Measurements from ENCODE around the gene RNF224.

The RNF224 gene

GRCh38 chr9:137220317-137221094 is 6.8 kb upstream of the RNF224 start:
- TF ChIP-seq CTCF (conservative IDR thresholded peaks at IDR 0.05; ENCODE audit: low read depth, low read length), result no peak
- DNase-seq (ENCODE audit: low read depth), result no peak
- H3K4me3 ChIP-seq (ENCODE audit: low read depth, low read length), result no peak overlapping the region

- H3K4me3 ChIP-seq (ENCODE audit: low read depth, low read length), result no peak overlapping the region
- DNase-seq (ENCODE audit: low read depth), result no peak
- no peak for TF ChIP-seq CTCF (conservative IDR thresholded peaks at IDR 0.05; ENCODE audit: low read depth, low read length)
Observed at GRCh38 chr9:137221095-137221505, 6.2 kb upstream of the RNF224 start.

- H3K4me3 ChIP-seq (ENCODE audit: low read depth, low read length), result peak overlapping the region; percentile 5
- TF ChIP-seq CTCF (conservative IDR thresholded peaks at IDR 0.05; ENCODE audit: low read depth, low read length), result no peak
- no peak for DNase-seq (ENCODE audit: low read depth)
Observed at GRCh38 chr9:137221506-137222111, 5.7 kb upstream of the RNF224 start.

GRCh38 chr9:137222190-137223077 is 4.9 kb upstream of the RNF224 start, which contains the start of gene RNF208:
Gene RNF208 (minus strand): TSS chr9:137222240. CDS start chr9:137221212, 1,028 bp downstream.
- TF ChIP-seq CTCF (conservative IDR thresholded peaks at IDR 0.05; ENCODE audit: low read depth, low read length), result no peak
- peak within 1 kb of the TSS; percentile 93 for H3K4me3 ChIP-seq (ENCODE audit: low read depth, low read length)
- DNase-seq (ENCODE audit: low read depth), result no peak

- peak; percentile 99 for DNase-seq (ENCODE audit: low read depth)
- no peak for TF ChIP-seq CTCF (conservative IDR thresholded peaks at IDR 0.05; ENCODE audit: low read depth, low read length)
- peak overlapping the region; percentile 93 for H3K4me3 ChIP-seq (ENCODE audit: low read depth, low read length)
Observed at GRCh38 chr9:137223078-137223970, 4.0 kb upstream of the RNF224 start.
